Measurements from ENCODE around the gene ERGIC3.
"Not testable (repeated sequence)": the region's sequence is repeated elsewhere in the genome, so short reads cannot be mapped to it uniquely, and the experiment has no call there.

DNA sequence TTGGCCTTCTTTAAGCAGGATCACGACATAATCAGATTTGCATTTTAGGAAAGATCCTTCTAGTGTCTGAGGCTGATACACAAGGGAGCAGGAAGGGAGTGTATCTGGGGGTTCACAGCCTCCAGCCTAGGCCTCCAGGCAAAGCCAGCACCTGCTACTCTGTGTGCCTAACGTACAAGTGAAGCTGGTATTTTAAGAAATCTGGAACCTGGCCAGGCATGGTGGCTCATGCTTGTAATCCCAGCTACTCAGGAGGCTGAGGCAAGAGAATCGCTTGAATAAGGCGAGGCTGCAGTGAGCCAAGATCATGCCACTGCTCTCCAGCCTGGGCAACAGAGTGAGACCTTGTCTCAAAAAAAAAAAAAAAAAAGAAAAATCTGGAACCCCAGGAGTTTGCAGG, 13.6 kb downstream of the ERGIC3 start:
- not testable (repeated sequence) for TF ChIP-seq EZH2 (IDR thresholded peaks at IDR 0.05; ENCODE audit: borderline replicate concordance, low read depth, low read length, severe bottlenecking); POLR2A (IDR thresholded peaks at IDR 0.05; ENCODE audit: low read depth, low read length); POLR2AphosphoS5 (IDR thresholded peaks at IDR 0.05; ENCODE audit: insufficient read depth, low read depth, low read length)
- TF ChIP-seq, protein P1, sequence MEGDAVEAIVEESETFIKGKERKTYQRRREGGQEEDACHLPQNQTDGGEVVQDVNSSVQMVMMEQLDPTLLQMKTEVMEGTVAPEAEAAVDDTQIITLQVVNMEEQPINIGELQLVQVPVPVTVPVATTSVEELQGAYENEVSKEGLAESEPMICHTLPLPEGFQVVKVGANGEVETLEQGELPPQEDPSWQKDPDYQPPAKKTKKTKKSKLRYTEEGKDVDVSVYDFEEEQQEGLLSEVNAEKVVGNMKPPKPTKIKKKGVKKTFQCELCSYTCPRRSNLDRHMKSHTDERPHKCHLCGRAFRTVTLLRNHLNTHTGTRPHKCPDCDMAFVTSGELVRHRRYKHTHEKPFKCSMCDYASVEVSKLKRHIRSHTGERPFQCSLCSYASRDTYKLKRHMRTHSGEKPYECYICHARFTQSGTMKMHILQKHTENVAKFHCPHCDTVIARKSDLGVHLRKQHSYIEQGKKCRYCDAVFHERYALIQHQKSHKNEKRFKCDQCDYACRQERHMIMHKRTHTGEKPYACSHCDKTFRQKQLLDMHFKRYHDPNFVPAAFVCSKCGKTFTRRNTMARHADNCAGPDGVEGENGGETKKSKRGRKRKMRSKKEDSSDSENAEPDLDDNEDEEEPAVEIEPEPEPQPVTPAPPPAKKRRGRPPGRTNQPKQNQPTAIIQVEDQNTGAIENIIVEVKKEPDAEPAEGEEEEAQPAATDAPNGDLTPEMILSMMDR (IDR thresholded peaks at IDR 0.05; ENCODE audit: extremely low read depth in 1 of 2, insufficient read depth in 1 of 2, low read depth in 1 of 2, low read length in 2 of 2) = not testable (repeated sequence)
